NCI-H1048 (cell line): ENCODE data around the gene PKIB.
A peak's percentile ranks its signal among the peaks of the same experiment; 100 is the strongest.
"Not testable (repeated sequence)": the region's sequence is repeated elsewhere in the genome, so short reads cannot be mapped to it uniquely, and the experiment has no call there.

Experiments
- DNase-seq: peaks from one replicate; lab custom pipeline; 2025; lab: John Stamatoyannopoulos, UW

The PKIB gene

DNA sequence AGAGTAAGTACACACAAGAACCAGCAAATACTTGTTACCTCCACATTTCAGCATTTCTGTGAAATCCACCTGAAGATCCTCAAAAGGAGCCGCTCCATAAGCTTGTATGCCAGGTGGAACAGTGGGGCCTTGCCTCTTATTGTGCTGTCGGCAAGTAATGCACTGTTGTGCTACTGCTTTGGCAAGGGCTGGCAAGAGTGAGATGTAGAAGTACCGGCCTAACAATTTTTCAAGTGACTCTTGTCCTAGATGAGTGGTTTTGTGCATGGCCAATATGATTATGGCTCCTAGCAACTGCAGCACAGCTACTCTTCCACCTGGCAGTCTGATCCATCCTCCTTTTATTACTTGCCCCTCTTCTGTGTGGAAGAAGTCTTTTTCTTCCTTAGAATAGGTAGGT lies 134.7 kb downstream of the PKIB start:
- not testable (repeated sequence) for DNase-seq

DNA sequence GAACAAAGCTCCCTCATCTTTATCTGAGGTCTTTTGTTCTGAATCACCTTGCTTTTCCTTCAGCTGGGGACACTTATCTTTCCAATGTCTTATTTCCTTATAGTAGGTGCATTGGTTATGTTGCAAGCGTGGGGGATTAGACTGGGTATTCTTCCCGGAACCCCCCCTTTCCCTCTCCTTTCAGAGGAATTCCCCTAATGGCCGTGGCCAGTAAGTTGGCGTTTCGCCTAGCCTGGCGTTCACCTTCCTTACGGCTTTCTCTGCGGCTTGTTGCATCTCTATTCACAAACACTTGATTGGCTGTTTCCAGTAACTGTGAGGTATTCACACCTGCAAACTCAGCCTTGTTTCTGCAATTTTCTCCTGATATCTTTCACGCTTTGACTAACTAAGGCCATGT lies 136.5 kb downstream of the PKIB start:
- DNase-seq = no peak

DNA sequence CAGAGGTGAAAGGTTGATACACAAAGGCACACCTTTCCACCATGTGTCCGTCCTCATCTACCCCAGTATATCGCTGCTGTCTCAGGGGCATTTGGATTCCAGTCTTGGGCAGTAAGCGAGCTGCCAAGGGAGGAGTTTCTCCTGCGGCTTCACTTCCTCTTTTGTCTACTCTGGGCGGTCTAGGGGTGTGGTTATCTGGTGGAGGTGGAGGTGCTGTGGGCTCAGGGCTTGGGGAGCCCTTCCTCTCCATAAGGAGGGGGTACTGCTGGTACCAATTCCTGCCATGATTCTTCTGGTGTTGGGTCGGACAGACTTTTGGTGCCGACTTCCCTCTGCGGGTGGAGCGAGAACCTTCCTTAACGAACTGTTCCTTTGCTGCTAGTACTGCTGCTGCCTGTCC lies 137.4 kb downstream of the PKIB start:
- DNase-seq = no peak

DNA sequence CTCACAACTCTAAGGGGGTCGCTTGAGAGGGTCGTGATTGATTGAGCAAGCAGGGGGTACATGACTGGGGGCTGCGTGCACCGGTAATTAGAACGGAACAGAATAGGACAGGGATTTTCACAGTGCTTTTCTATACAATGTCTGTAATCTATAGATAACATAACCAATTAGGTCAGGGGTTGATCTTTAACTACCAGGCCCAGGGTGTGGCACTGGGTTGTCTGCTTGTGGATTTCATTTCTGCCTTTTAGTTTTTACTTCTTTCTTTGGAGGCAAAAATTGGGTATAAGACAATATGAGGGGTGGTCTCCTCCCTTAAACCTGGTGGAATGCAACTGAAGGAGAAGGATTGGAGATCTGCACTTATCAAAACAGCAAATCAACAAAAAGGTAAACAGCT lies 138.7 kb downstream of the PKIB start:
- not testable (repeated sequence) for DNase-seq

DNA sequence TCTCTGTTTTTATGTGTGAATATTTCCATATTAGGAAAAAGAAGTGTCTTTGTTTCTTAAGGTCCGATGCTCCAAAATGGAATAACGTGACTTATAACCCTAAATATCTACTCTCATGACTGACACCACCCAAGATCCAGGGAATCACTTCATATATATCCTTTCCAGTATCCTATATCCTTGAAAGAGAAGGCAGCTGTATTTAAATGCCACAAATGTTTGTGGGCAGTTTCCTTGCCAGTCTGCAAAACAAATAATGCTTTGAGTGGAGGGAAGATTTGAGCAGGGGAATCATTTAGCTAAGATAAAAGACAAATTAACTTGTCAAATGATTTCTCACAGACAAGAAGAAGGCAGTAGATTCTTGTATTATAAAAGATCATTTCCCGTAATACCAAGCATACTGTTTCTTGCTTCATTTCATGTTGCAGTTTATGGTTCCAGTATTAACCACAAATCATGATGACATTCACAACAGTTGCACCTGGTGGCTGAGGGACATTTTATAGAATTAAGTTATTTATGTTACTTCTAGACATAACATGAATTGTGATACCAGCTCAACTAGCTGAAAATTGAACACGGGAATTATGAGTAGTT lies 139.3 kb downstream of the PKIB start:
- no peak for DNase-seq

DNA sequence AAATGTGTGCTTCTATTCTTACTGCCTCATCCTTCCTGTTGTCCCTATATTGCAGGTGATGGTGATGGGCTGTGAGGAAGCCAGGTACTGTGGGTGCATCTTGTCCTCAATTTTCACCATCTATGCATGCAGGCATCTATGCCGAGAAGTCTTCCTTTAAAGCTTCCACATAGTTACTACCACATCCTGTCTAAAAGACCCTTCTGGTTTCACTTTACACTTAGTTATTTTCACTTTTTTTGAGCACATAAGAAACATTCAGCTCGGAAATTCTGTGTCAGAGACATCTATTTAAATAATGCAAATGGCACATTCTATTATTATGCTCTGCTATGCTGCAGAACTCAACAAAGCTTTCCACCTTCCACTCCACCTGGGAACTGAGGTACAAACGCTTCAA lies 141.1 kb downstream of the PKIB start:
- no peak for DNase-seq

DNA sequence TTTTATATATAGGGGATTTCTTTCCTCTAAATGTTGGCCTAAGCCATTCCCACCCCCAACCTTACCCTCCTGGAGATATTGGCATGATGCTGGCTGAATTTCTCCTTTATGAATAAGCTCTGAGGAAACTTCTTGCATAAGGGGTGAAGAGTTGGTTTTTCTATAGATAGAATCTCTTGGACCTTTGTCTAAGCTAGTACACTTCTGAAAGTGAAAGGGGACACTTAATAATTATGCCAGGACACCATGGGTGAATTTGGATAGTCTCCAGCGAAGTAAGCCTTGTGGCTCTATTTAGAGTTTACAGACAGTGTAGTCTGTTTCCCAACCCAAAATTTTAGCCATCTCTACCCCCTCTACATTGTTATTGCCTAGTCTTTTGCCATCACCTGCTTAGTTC lies 142.3 kb downstream of the PKIB start:
- no peak for DNase-seq

DNA sequence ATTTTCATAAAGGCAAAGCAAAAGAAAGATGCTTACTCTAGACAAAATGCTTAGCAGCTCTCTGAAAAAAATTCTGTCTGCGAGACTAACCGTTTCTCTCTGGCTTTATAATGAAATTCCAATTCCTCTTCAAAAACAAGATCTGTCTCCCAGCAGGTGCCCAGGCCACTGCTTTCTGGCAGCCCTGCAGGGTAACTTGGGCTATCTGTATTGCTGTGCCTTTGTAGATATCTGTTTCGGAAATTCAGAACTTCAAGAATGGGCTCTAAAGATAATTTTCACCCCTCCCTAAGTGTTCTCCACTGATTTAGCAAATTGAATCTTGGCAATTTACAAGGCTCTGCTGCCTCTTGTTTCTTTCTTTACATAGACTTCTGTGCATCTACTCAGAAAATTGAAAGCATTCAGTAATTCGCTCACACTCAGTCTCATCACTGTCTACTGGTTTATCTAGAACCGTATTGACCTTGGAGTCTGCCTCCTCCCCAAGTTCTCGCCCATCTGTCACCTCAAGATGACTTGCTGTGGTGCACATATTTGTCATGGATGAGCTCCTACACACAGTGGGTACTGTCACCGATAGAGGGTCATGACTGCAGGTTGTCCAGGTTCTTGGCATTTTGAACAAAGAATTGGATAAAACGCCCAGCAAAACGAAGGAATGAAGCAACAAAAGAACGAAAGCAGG lies 142.9 kb downstream of the PKIB start:
- no peak for DNase-seq

DNA sequence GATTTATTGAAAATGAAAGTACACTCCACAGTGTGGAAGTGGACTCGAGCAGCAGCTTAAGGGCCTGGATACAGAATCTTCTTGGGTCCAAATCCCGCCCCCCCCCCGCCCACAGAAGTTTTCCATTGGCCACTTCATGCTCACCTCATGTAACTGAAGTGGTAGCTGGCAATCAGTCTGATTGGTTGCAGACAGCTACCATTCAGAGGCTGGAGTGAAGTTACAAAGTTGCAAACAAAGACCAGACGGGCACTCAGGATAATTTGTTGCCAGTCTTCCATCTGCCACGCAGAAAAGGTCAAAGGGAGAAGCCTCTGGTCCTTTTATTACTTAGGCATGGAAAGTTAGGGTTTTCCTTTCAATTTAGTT lies 143.5 kb downstream of the PKIB start:
- DNase-seq = no peak

DNA sequence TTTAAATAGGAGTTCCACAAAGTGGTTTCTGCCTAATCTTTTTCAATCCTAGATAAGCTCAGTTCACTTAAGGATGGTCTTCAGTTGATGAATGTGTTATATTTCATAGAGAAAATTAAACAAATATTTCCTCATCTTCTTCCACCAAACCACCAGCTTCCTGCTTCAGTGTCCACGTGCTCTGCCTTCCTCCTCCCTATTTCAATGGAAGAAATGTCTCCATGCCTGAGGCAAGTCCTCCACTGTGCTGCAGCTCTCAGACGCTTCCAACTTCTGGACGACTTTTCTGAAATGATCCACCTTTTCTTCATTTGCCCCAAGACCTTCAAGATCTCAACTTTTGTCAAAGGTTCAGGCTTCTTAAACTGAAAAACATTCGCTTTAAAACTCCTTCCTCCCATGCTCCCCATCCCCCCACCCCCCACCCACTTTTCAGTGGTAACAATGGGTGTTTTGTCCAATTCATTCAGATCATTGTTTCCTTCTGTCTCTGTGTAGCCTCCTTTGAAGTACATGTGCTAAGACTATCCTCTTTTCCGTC lies 144.1 kb downstream of the PKIB start:
- no peak for DNase-seq

DNA sequence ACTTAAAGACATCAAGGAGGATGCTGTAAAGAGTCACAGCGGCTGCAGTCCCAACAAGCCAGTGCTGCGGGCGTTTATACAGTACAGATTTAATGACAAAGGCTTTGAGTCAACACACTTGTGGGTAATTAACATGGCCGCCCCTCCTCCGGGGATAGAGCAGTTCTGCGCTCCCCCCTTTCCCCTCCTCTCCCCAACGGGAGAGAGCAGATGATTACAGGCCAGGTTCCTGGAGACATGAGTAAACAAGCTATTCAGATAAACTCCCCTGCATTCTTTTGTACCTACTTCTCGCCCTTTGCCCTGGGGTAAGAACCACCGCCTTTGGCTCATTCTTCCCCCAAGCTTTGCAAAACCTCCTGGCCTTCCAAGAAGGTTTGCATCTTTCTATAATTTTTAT lies 145.7 kb downstream of the PKIB start:
- DNase-seq = no peak

DNA sequence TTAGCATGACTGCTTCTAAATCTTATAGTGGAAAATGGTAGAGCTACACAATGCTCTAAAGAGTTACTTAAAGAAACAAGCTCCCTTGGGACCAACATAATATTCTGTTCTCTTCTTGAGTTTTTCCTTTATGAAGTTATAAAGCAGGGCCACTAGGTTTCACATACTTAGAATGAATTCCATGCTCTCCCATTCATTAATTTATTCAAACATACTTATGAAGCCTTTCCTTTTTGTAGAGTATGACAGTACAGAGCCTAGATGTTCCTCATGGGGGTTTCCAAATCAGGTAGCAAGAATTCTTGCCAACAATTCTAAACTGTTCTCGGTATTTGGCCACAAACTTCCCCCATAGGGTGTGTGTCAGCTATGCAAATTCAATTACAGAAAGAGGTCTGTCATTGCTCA lies 148.7 kb downstream of the PKIB start:
- DNase-seq = peak; percentile 53

DNA sequence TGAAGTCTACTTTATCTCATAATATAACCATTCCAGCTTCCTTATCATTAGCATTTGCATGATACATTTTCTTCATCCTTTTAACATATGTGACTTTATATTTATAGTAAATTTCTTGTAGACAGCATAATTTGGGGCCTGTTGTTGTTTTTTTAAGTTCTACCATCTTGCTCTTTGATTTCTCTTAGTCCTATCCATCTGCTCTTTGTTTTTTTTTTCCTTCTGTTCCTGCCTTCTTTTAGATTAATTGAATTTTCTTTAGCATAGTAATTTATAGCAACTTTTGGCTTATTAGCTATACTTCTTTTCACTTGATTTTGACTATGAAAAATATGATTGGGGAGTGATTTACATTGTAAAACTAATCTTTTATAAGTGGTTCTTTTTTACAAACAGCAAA lies 150.1 kb downstream of the PKIB start:
- DNase-seq = no peak

DNA sequence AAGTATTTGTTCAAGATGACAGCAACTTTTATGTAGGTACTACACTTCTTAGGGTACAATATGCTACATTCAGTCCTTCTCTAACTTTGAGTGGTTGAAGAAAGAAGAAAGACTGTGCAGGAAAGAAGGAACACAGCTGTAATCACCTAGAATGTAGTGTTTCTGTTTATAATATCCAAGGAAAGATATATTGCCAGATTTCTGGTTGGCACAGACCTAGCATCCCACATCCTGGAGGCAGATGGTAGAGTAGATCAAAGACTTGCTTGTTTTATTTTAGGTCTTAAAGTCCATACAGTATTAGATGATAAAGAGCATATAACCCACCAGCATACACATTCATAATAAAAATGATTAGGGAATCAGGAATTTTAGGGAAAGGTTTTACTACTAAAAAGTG lies 156.1 kb downstream of the PKIB start:
- no peak for DNase-seq

DNA sequence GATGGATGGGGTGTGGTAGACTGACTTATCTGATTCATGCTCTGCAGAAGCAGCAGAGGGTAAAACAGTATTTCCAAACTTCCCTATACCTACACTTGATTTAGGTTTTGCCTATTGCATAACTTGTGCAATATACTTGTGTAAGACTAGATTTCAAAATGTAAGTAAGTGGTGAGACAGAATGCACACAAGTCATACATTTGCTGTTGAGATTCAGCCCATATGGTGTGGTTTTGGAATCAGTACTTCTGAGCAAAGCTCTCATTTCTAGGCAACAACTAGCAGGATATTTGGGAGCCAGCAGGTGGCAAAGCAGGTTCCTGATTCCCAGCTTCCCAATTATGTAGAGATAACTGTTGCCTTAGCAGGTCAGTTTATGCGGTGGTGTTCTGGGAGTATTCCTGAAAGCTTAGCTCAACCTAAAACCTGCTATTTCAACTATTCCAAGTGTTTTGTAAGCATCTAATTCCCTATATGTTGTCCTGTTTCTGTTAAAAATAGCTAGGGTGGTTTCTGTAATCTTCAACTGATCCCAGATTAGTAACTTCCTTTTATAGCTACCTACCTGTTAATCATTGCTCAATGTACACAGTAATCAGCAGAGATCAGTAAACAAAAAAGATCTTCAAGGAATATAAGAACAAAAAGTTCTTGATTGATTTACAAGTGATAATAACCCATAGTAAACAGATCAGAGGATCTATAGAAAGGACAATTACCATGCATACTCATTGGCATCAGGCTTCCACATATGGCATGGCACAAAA lies 160.8 kb downstream of the PKIB start:
- DNase-seq = no peak

DNA sequence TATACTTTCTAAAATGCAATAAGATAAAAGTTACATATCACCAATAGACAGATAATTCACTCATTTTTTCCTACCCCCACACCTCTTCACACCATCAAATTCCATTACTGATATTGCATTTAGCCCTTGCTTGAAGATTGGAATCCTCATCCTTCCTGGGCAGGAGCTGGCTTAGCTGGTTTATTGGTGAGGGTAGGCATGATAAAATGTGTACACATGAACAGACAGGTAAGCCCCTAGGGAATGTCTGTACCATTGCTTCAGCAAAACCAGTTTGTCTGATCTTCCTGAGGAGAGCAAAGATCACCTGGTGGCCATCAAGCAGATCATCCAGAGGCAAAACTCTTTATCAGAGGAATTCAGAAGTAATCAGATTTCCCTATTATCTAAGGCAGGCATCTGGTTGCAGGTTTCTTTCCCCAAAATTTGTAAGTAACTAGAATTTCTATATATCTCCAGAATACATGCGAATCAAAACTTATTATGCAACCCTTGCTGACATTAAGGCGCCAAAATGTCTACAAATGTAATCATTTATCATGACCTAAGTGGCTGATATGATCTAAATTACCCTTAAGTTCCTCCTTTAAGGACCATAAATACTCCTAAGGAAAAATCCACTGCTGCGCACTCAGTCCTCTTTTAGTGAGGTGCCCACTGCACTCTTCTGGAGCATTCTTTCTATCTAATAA lies 162.7 kb downstream of the PKIB start:
- DNase-seq = no peak
